Adrenal gland (tissue), 5 donors: Measurements from ENCODE around the gene SPNS1.

Experiments used
- POLR2A ChIP-seq, 2 donors: fragments of 450-650 bp; IDR thresholded peaks; one replicate each; pipeline ENCODE4 v1.6.1; 2017; ENCODE audit warnings: antibody characterized with exemption in 2 of 2, mild to moderate bottlenecking in 2 of 2, moderate library complexity in 1 of 2
- TF ChIP-seq, protein P1 (sequence below), 6 experiments: fragments of 450-650 bp in 4 of 6; fragments of 200-600 bp in 2 of 6; sonication (generic) in 1 of 6; IDR thresholded peaks; 1 replicate in 5 of 6; 2 replicates in 1 of 6; pipeline versions ENCODE4 v1.5.1 to v1.8.0; 2016 to 2021; ENCODE audit warnings: antibody characterized with exemption in 6 of 6, mild to moderate bottlenecking in 2 of 6, moderate library complexity in 1 of 6
- donor health status: DM: no; HTN: no; CAD: no.

- TF ChIP-seq, protein P1, sequence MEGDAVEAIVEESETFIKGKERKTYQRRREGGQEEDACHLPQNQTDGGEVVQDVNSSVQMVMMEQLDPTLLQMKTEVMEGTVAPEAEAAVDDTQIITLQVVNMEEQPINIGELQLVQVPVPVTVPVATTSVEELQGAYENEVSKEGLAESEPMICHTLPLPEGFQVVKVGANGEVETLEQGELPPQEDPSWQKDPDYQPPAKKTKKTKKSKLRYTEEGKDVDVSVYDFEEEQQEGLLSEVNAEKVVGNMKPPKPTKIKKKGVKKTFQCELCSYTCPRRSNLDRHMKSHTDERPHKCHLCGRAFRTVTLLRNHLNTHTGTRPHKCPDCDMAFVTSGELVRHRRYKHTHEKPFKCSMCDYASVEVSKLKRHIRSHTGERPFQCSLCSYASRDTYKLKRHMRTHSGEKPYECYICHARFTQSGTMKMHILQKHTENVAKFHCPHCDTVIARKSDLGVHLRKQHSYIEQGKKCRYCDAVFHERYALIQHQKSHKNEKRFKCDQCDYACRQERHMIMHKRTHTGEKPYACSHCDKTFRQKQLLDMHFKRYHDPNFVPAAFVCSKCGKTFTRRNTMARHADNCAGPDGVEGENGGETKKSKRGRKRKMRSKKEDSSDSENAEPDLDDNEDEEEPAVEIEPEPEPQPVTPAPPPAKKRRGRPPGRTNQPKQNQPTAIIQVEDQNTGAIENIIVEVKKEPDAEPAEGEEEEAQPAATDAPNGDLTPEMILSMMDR (IDR thresholded peaks at IDR 0.05): no peak
- no peak for TF ChIP-seq POLR2A (IDR thresholded peaks at IDR 0.05)
These were observed 15.7 kb upstream of the SPNS1 start for GRCh38 chr16:28958836-28959235.
